Parathyroid adenoma (tissue), 2 donors: ENCODE measurements around the gene ZFYVE16.
"Not testable (repeated sequence)": the region's sequence is repeated elsewhere in the genome, so short reads cannot be mapped to it uniquely, and the experiment has no call there.

ENCODE experiments used
- H2AFZ ChIP-seq: fragments of 300-600 bp; sonication (generic); one replicate; pipeline ENCODE4 v1.7.0; 2017; ENCODE audit warnings: antibody characterized with exemption, mild to moderate bottlenecking
- H3K27ac ChIP-seq: fragments of 300-600 bp; sonication (generic); one replicate; pipeline ENCODE4 v1.7.0; 2017
- H3K27me3 ChIP-seq: fragments of 300-600 bp; sonication (generic); one replicate; pipeline ENCODE4 v1.7.0; 2017; ENCODE audit warnings: low read length; ENCODE audit not compliant: control insufficient read depth, insufficient read depth
- H3K36me3 ChIP-seq: fragments of 300-600 bp; sonication (generic); one replicate; pipeline ENCODE4 v1.7.0; 2017; ENCODE audit warnings: low read length; ENCODE audit not compliant: control insufficient read depth, insufficient read depth
- H3K4me1 ChIP-seq: fragments of 300-600 bp; sonication (generic); one replicate; pipeline ENCODE4 v1.7.0; 2017; ENCODE audit warnings: control low read depth
- H3K4me2 ChIP-seq: fragments of 300-600 bp; sonication (generic); one replicate; pipeline ENCODE4 v1.7.0; 2017; ENCODE audit warnings: low read length
- H3K4me3 ChIP-seq: fragments of 300-600 bp; sonication (generic); one replicate; pipeline ENCODE4 v1.7.0; 2017; ENCODE audit warnings: low read depth, low read length
- H3K79me2 ChIP-seq: fragments of 300-600 bp; sonication (generic); one replicate; pipeline ENCODE4 v1.7.0; 2017; ENCODE audit warnings: control low read depth
- H3K9ac ChIP-seq: fragments of 300-600 bp; sonication (generic); one replicate; pipeline ENCODE4 v1.7.0; 2017; ENCODE audit warnings: mild to moderate bottlenecking
- H3K9me3 ChIP-seq: fragments of 300-600 bp; sonication (generic); one replicate; pipeline ENCODE4 v1.7.0; 2017; ENCODE audit warnings: low read length; ENCODE audit not compliant: control insufficient read depth
- CTCF ChIP-seq: fragments of 300-600 bp; sonication (generic); IDR thresholded peaks from one replicate; pipeline ENCODE4 v1.7.0; 2017; ENCODE audit warnings: antibody characterized with exemption, mild to moderate bottlenecking
- donor health status: primary hyperparathyroidism.

ZFYVE16 gene

GRCh38 chr5:80399526-80400239, 8.2 kb upstream of the ZFYVE16 start:
- H3K36me3 ChIP-seq = no peaks in the 10 kb centered on the region
- H3K79me2 ChIP-seq = no peaks in the 10 kb centered on the region
- H3K4me3 ChIP-seq = no peak overlapping the region
- H3K27me3 ChIP-seq = no peaks in the 10 kb centered on the region
- H3K4me1 ChIP-seq = no peaks in the 10 kb centered on the region
- H3K4me2 ChIP-seq = no peak overlapping the region
- no peak overlapping the region for H3K9ac ChIP-seq
- no peak overlapping the region for H2AFZ ChIP-seq
- no peak for TF ChIP-seq CTCF
- no peak overlapping the region for H3K27ac ChIP-seq
- no peaks in the 10 kb centered on the region for H3K9me3 ChIP-seq

- not testable (repeated sequence) for H2AFZ ChIP-seq, H3K4me1 ChIP-seq, H3K4me3 ChIP-seq, H3K79me2 ChIP-seq, H3K36me3 ChIP-seq, H3K9ac ChIP-seq, H3K9me3 ChIP-seq, H3K27ac ChIP-seq, H3K4me2 ChIP-seq, H3K27me3 ChIP-seq
Observed at GRCh38 chr5:80400368-80400767, 7.5 kb upstream of the ZFYVE16 start.

- H3K27ac ChIP-seq = no peak overlapping the region
- no peaks in the 10 kb centered on the region for H3K27me3 ChIP-seq
Observed at GRCh38 chr5:80403782-80404181, 4.1 kb upstream of the ZFYVE16 start.

GRCh38 chr5:80406980-80407734, 707 bp upstream of the ZFYVE16 start:
- no peak for TF ChIP-seq CTCF
- H3K79me2 ChIP-seq = peaks cover 17% of the 10 kb centered on the region
- peak overlapping the region; percentile 99 for H3K27ac ChIP-seq
- H3K4me1 ChIP-seq = peaks cover 9% of the 10 kb centered on the region
- H3K9ac ChIP-seq = peak overlapping the region; percentile 84
- no peaks in the 10 kb centered on the region for H3K9me3 ChIP-seq
- peak overlapping the region; percentile 64 for H3K4me2 ChIP-seq
- peak overlapping the region; percentile 94 for H2AFZ ChIP-seq
- peak overlapping the region; percentile 85 for H3K4me3 ChIP-seq
- no peaks in the 10 kb centered on the region for H3K36me3 ChIP-seq
- H3K27me3 ChIP-seq = no peaks in the 10 kb centered on the region

More at GRCh38 chr5:80403782-80404181, 4.1 kb upstream of the ZFYVE16 start:
- no peaks in the 10 kb centered on the region for H3K36me3 ChIP-seq
- no peak overlapping the region for H3K9ac ChIP-seq
- H3K4me1 ChIP-seq = peaks cover 4% of the 10 kb centered on the region
- H3K79me2 ChIP-seq = peaks cover 3% of the 10 kb centered on the region
- no peak overlapping the region for H3K4me2 ChIP-seq
- H3K9me3 ChIP-seq = no peaks in the 10 kb centered on the region
- no peak for TF ChIP-seq CTCF
- no peak overlapping the region for H3K4me3 ChIP-seq
- H2AFZ ChIP-seq = no peak overlapping the region

GRCh38 chr5:80408484-80409366, 861 bp downstream of the ZFYVE16 start:
- Histone ChIP-seq H3K27me3 (no peaks in the 10 kb centered on the region), H3K4me1 (peaks cover 9% of the 10 kb centered on the region)

More at GRCh38 chr5:80408484-80409366, 861 bp downstream of the ZFYVE16 start:
- no peaks in the 10 kb centered on the region for H3K9me3 ChIP-seq
- H3K4me3 ChIP-seq = peak overlapping the region; percentile 85
- peak overlapping the region; percentile 64 for H3K4me2 ChIP-seq
- H2AFZ ChIP-seq = peak overlapping the region; percentile 94
- H3K79me2 ChIP-seq = peaks cover 21% of the 10 kb centered on the region
- no peak for TF ChIP-seq CTCF
- H3K9ac ChIP-seq = peak overlapping the region; percentile 91
- peak overlapping the region; percentile 99 for H3K27ac ChIP-seq
- no peaks in the 10 kb centered on the region for H3K36me3 ChIP-seq
